Fibroblast of lung (primary cell): ENCODE measurements around the gene RNF20. TPM values are rescaled to one million over a fixed set of nuclear protein-coding genes. Genes with fewer than 3 reads are reported as not detected.
A peak's percentile ranks its signal among the peaks of the same experiment; 100 is the strongest.
"Not testable (repeated sequence)": the region's sequence is repeated elsewhere in the genome, so short reads cannot be mapped to it uniquely, and the experiment has no call there.

ENCODE experiments used
- DNase-seq, 2 donors: peaks; one replicate each; pipeline versions ENCODE4 v3.0.0 to v3.0.0-alpha.2; 2010; ENCODE audit warnings: low read depth in 2 of 2
- H2AFZ ChIP-seq: 2 replicates; pipeline ENCODE4 v1.5.1; 2012; ENCODE audit warnings: low read length, control low read depth, inconsistent platforms
- H3K27ac ChIP-seq: 2 replicates; pipeline ENCODE4 v1.5.1; 2011; ENCODE audit warnings: low read length, control low read depth; ENCODE audit not compliant: insufficient read depth
- H3K27me3 ChIP-seq: 2 replicates; pipeline ENCODE4 v1.5.1; 2011; ENCODE audit warnings: mild to moderate bottlenecking, low read length; ENCODE audit not compliant: control insufficient read depth, insufficient read depth
- H3K36me3 ChIP-seq: 2 replicates; pipeline ENCODE4 v1.5.1; 2011; ENCODE audit warnings: low read length; ENCODE audit not compliant: control insufficient read depth, insufficient read depth
- H3K4me1 ChIP-seq: 2 replicates; pipeline ENCODE4 v1.5.1; 2011; ENCODE audit warnings: low read length; ENCODE audit not compliant: control insufficient read depth, insufficient read depth; ENCODE audit errors: extremely low read depth
- H3K4me2 ChIP-seq: 2 replicates; pipeline ENCODE4 v1.5.1; 2011; ENCODE audit warnings: low read length, control low read depth; ENCODE audit not compliant: insufficient read depth; ENCODE audit errors: extremely low read depth
- H3K4me3 ChIP-seq, 4 experiments: fragments of 200-600 bp in 1 of 4; sonication (generic) in 1 of 4; replicated peaks in 1 of 4; 2 replicates each; pipeline ENCODE4 v1.5.1; 2011 to 2016; ENCODE audit warnings: low read length in 4 of 4, low read depth in 3 of 4, mild to moderate bottlenecking in 3 of 4, control low read depth in 2 of 4, inconsistent platforms in 1 of 4, mixed read lengths in 1 of 4; ENCODE audit not compliant: insufficient read depth in 1 of 4; ENCODE audit errors: control extremely low read depth in 1 of 4
- H3K79me2 ChIP-seq: 2 replicates; pipeline ENCODE4 v1.5.1; 2012; ENCODE audit warnings: mild to moderate bottlenecking, low read length, inconsistent platforms; ENCODE audit not compliant: control insufficient read depth, insufficient read depth
- H3K9ac ChIP-seq: 2 replicates; pipeline ENCODE4 v1.5.1; 2011; ENCODE audit warnings: mild to moderate bottlenecking, low read length, control low read depth; ENCODE audit not compliant: insufficient read depth
- H3K9me3 ChIP-seq: 2 replicates; pipeline ENCODE4 v1.5.1; 2012; ENCODE audit warnings: low read depth, low read length; ENCODE audit not compliant: control insufficient read depth, insufficient read depth
- H4K20me1 ChIP-seq: 2 replicates; pipeline ENCODE4 v1.5.1; 2011; ENCODE audit warnings: low read length; ENCODE audit not compliant: control insufficient read depth, insufficient read depth; ENCODE audit errors: extremely low read depth
- CTCF ChIP-seq, 2 donors: IDR thresholded peaks in 1 of 2; conservative IDR thresholded peaks in 1 of 2; 1 replicate in 1 of 2; 2 replicates in 1 of 2; pipeline ENCODE4 v1.5.1; 2011 to 2012; ENCODE audit warnings: low read length in 2 of 2, control low read depth in 1 of 2, inconsistent platforms in 1 of 2, low read depth in 1 of 2, mild to moderate bottlenecking in 1 of 2
- EZH2 ChIP-seq: IDR thresholded peaks from 2 replicates; pipeline ENCODE4 v1.5.1; 2012; ENCODE audit warnings: low read length, control low read depth, mild to moderate bottlenecking; ENCODE audit errors: missing control alignments
- polyA plus RNA-seq, 2 donors: library from polyadenylated mRNA; depleted of rRNA in 1 of 2; stranded (reverse) in 1 of 2; unstranded in 1 of 2; fragments of >200 nt; gene quantifications; 2 replicates each; pipeline ENCODE4 v1.2.1, GENCODE V29; 2011 to 2012; ENCODE audit warnings: missing spikeins in 1 of 2
- total RNA-seq: library from RNA; depleted of rRNA; stranded (reverse); fragments of >200 nt; gene quantifications from 2 replicates; pipeline ENCODE4 v1.2.1, GENCODE V29; 2014

The RNF20 gene
- total and polyA plus RNA-seq, 2 donors (not counting 1 experiment from before 2014, with no cell fraction given), result 23.0 to 29.6 TPM

- Histone ChIP-seq H3K9me3 (no peaks in the 10 kb centered on the region), H3K9ac (no peak overlapping the region), H3K27me3 (no peaks in the 10 kb centered on the region), H3K27ac (no peak overlapping the region), H3K4me3 (no peak overlapping the region), H4K20me1 (no peaks in the 10 kb centered on the region), H2AFZ (no peak overlapping the region), H3K36me3 (no peaks in the 10 kb centered on the region), H3K4me1 (no peaks in the 10 kb centered on the region), H3K79me2 (no peaks in the 10 kb centered on the region), H3K4me2 (no peak overlapping the region)
- no peak for TF ChIP-seq EZH2
- no peak for DNase-seq
Observed at GRCh38 chr9:101585740-101586139, 52.1 kb downstream of the RNF20 start.

- no peak overlapping the region for H3K27ac ChIP-seq
- no peaks in the 10 kb centered on the region for H3K79me2 ChIP-seq
- DNase-seq, result no peak
- no peak overlapping the region for H3K9ac ChIP-seq
- H3K4me1 ChIP-seq, result no peaks in the 10 kb centered on the region
- no peaks in the 10 kb centered on the region for H3K36me3 ChIP-seq
- no peak for TF ChIP-seq EZH2
- no peaks in the 10 kb centered on the region for H3K27me3 ChIP-seq
- no peak overlapping the region for H3K4me2 ChIP-seq
- H3K9me3 ChIP-seq, result no peaks in the 10 kb centered on the region
- H3K4me3 ChIP-seq, result no peak overlapping the region
- H2AFZ ChIP-seq, result no peak overlapping the region
- H4K20me1 ChIP-seq, result no peaks in the 10 kb centered on the region
Observed at GRCh38 chr9:101586651-101587050, 53.0 kb downstream of the RNF20 start.

GRCh38 chr9:101587332-101588043 is 53.8 kb downstream of the RNF20 start:
- no peak overlapping the region for H3K4me3 ChIP-seq
- H3K79me2 ChIP-seq, result no peaks in the 10 kb centered on the region
- no peak overlapping the region for H3K27ac ChIP-seq
- no peak for TF ChIP-seq EZH2
- no peak for TF ChIP-seq CTCF (conservative IDR thresholded peaks at IDR 0.05 in 1 of 2, IDR thresholded peaks at IDR 0.05 in 1 of 2; ENCODE audit: low read depth in 1 of 2, low read length in 2 of 2)
- no peaks in the 10 kb centered on the region for H3K36me3 ChIP-seq
- H3K4me2 ChIP-seq, result no peak overlapping the region
- no peaks in the 10 kb centered on the region for H3K9me3 ChIP-seq
- H3K4me1 ChIP-seq, result no peaks in the 10 kb centered on the region
- no peaks in the 10 kb centered on the region for H3K27me3 ChIP-seq
- no peak overlapping the region for H3K9ac ChIP-seq
- DNase-seq, result peak in 1 of 2 donors; percentile 3
- H2AFZ ChIP-seq, result no peak overlapping the region
- H4K20me1 ChIP-seq, result no peaks in the 10 kb centered on the region

GRCh38 chr9:101590074-101590473 is 56.4 kb downstream of the RNF20 start:
- peak; percentile 4 to 66 for DNase-seq
- H3K27ac ChIP-seq, H3K4me2 ChIP-seq, H2AFZ ChIP-seq, H3K9ac ChIP-seq, H3K4me3 ChIP-seq, H4K20me1 ChIP-seq, H3K9me3 ChIP-seq, H3K4me1 ChIP-seq, H3K79me2 ChIP-seq, H3K27me3 ChIP-seq, H3K36me3 ChIP-seq: not testable (repeated sequence)
